HuH-7 (cell line): ENCODE data around the gene ITGA4.

Source experiments
- DNase-seq: peaks from one replicate; pipeline ENCODE4 v3.0.0; 2011; ENCODE audit warnings: low spot score

ITGA4 gene

GRCh38 chr2:181575024-181575649 lies 118.0 kb downstream of the ITGA4 start:
- no peak for DNase-seq

GRCh38 chr2:181575650-181576025 lies 118.5 kb downstream of the ITGA4 start:
- DNase-seq = no peak

- DNase-seq = no peak
Measured at GRCh38 chr2:181576431-181576830, 119.2 kb downstream of the ITGA4 start.

GRCh38 chr2:181578829-181579228 lies 121.6 kb downstream of the ITGA4 start:
- DNase-seq = no peak

GRCh38 chr2:181581534-181581933 lies 124.3 kb downstream of the ITGA4 start:
- DNase-seq = no peak

- DNase-seq = no peak
Measured at GRCh38 chr2:181585732-181586131, 128.5 kb downstream of the ITGA4 start.
